Muscle layer of duodenum (tissue), 2 donors: ENCODE measurements around the gene TBC1D24.

Source experiments
- H3K27ac ChIP-seq: one replicate; pipeline ENCODE4 v1.7.0; 2013; ENCODE audit warnings: mild to moderate bottlenecking, low read length
- H3K27me3 ChIP-seq: one replicate; pipeline ENCODE4 v1.7.0; 2013; ENCODE audit warnings: low read depth, mild to moderate bottlenecking, control low read depth, low read length
- H3K36me3 ChIP-seq, 2 donors: one replicate each; pipeline ENCODE4 v1.7.0; 2013; ENCODE audit warnings: low read length in 2 of 2, control low read depth in 1 of 2, mild to moderate bottlenecking in 1 of 2; ENCODE audit not compliant: insufficient read depth in 2 of 2, control insufficient read depth in 1 of 2
- H3K4me1 ChIP-seq, 2 donors: one replicate each; pipeline ENCODE4 v1.7.0; 2013; ENCODE audit warnings: low read length in 2 of 2, mild to moderate bottlenecking in 2 of 2, control low read depth in 1 of 2, moderate library complexity in 1 of 2; ENCODE audit not compliant: insufficient read depth in 2 of 2, control insufficient read depth in 1 of 2
- H3K4me3 ChIP-seq, 2 donors: one replicate each; pipeline ENCODE4 v1.7.0; 2013; ENCODE audit warnings: low read length in 2 of 2, low read depth in 1 of 2, mild to moderate bottlenecking in 1 of 2
- H3K9me3 ChIP-seq, 2 donors: one replicate each; pipeline ENCODE4 v1.7.0; 2013; ENCODE audit warnings: low read length in 2 of 2, control low read depth in 1 of 2, mild to moderate bottlenecking in 1 of 2; ENCODE audit not compliant: control insufficient read depth in 1 of 2
- donor health status: healthy.

The TBC1D24 gene

DNA sequence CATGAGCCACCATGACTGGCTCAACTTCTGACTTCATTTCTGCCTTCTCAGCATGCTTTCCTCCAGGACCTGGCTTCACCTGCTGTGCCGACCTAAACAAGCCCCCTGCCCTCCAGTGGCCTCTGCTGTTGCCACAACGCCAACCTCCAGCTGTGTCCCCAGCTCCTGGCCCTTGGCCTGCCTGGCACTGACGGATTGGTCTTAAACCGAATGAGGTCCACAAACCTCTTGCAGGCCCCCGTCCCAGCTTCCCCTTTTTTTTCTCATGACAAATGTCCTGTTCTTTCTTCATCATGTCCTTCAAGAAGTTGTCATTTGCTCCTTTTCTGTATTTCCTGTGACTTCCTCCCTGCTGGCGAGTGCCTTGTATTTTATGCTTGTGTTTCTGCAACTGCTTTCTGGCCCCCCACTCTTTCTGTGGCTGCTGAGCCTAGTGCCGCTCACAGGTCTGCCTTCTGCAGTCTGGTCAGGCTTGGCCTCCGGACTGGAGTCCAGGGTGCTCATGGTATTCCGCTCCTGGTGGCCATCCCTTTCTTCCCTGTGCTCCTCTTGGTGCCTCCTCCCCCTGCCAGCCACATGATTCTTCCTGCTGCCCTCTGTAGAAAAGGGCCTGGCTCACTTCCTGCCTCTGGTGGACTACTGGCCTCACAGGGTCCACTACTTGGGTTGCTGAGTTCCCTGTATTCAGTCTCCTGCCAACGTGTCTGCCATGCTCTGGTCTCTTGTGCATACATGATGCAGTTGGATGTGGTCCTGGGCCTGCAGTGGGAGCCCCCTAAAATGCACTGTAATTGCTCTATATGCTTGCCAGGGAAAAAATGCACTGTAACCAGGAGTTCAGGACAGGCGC is 41.7 kb downstream of the TBC1D24 start:
- peak overlapping the region; percentile 14 to 93 for H3K4me3 ChIP-seq
- H3K4me1 ChIP-seq, result peaks cover 31 to 71% of the 10 kb centered on the region in 2 donors
- peak overlapping the region; percentile 90 for H3K27ac ChIP-seq
- no peaks in the 10 kb centered on the region for H3K9me3 ChIP-seq
- no peaks in the 10 kb centered on the region for H3K36me3 ChIP-seq
- no peaks in the 10 kb centered on the region for H3K27me3 ChIP-seq

DNA sequence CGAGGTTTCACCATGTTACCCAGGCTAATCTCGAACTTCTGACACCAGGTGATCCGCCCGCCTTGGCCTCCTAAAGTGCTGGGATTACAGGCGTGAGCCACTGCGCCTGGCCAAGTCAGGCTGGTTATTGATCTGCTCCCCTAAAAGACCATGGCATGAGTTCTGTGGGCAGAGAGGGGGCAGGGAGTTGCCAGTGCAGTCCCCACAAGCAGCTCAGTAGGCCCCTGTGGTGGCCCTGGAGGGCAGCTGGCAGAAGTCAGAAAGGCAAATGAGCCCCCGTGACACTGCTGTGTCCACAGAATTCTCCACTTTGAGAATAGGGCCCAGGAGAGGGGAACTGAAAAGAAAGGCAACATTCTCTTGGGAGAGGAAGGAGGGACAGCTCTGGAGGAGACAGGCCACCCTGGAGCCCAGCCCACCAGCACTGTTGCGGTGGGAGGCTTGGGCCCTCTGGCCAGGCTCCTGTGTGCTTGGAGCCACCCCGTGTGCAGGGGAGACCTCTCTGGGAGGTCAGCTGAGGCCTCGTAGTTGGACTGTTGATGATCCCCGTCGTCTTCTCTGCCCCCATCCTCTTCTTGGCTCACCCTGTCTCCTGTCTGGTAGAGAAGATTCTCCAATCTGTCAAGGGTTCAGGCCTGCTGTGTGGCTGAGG is 43.2 kb downstream of the TBC1D24 start:
- Histone ChIP-seq H3K27me3 (no peaks in the 10 kb centered on the region), H3K4me3 (peak overlapping the region in 1 of 2 donors; percentile 77), H3K9me3 (no peaks in the 10 kb centered on the region), H3K27ac (peak overlapping the region; percentile 21), H3K36me3 (peaks cover 0 to 1% of the 10 kb centered on the region in 2 donors), H3K4me1 (peaks cover 31 to 63% of the 10 kb centered on the region in 2 donors)

DNA sequence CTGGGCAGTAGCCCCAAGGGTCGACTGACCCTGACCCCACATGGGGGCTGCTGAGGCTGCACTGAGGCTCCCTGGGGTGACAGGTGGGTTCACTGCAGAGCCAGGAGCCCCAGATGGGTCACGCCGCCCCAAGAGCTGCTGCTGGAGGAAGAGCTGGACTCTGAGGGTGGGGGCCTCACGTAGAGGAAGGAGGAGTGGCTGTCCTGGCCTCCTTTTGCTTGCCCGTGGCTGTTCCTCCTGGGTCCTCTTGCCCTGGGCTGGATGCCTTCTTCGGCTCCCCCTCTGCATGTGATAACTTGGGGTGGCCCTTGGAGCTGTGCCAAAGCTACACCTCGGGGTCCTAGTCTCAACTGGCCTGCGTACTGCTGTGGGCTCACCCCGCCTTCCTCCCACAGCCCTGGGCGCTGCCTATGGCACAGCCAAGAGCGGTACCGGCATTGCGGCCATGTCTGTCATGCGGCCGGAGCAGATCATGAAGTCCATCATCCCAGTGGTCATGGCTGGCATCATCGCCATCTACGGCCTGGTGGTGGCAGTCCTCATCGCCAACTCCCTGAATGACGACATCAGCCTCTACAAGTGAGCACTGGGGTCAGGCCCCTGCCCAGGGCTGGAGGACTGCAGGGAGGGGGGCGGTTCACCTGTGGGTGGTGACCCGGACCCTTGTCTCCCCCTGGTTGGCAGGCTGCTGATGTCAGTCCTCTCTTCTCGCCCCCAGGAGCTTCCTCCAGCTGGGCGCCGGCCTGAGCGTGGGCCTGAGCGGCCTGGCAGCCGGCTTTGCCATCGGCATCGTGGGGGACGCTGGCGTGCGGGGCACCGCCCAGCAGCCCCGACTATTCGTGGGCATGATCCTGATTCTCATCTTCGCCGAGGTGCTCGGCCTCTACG is 44.1 kb downstream of the TBC1D24 start:
- Histone ChIP-seq H3K4me3 (peak overlapping the region in 1 of 2 donors; percentile 77), H3K36me3 (peaks cover 0 to 11% of the 10 kb centered on the region in 2 donors), H3K27me3 (no peaks in the 10 kb centered on the region), H3K9me3 (no peaks in the 10 kb centered on the region), H3K27ac (peak overlapping the region; percentile 23), H3K4me1 (peaks cover 31 to 60% of the 10 kb centered on the region in 2 donors)

DNA sequence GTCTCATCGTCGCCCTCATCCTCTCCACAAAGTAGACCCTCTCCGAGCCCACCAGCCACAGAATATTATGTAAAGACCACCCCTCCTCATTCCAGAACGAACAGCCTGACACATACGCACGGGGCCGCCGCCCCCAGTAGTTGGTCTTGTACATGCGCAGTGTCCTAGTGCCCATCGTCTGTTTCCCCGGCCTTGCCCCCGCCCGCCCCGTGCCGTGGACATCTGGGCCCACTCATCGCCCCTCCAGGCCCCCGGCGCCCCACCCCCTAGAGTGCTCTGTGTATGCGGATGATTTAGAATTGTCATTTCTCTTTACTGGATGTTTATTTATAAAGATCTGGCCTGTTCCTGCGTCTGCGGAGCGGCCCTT is 44.8 kb downstream of the TBC1D24 start:
- Histone ChIP-seq H3K4me1 (peaks cover 31 to 60% of the 10 kb centered on the region in 2 donors), H3K27ac (peak overlapping the region; percentile 23), H3K4me3 (peak overlapping the region in 1 of 2 donors; percentile 77), H3K9me3 (no peaks in the 10 kb centered on the region), H3K27me3 (no peaks in the 10 kb centered on the region), H3K36me3 (peaks cover 0 to 17% of the 10 kb centered on the region in 2 donors)

DNA sequence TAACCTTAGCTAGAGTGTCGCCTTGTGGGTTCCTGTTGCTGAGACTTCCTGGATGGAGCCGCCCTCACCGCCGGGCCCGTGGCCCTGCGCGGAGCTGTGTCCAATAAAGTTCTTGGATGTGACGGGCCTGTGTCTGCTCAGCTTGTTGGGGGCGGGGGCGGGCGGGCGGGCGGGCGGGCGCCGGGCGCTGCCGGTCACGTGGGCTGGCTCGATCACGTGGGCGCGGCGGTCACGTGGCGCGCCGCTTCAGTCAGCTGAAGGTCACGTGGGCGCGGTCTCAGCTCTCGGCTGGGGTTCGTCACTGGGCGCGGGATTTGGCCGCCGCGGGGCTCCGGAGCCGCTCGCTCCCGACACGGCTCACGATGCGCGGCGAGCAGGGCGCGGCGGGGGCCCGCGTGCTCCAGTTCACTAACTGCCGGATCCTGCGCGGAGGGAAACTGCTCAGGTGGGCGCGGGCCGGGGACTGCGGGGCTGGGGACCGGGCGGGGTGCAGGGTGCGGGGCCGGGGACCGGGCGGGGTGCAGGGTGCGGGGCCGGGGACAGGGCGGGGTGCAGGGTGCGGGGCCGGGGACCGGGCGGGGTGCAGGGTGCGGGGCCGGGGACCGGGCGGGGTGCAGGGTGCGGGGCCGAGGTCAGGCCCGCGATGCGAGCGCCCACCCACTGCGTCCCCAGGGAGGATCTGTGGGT is 45.3 kb downstream of the TBC1D24 start, which contains the start of gene AMDHD2:
Gene AMDHD2, plus strand, starts transcription at position 275 of the 687 bp plus-strand sequence. Its CDS starts 88 bp downstream, at position 363.
- Histone ChIP-seq H3K4me1 (peaks cover 30 to 55% of the 10 kb centered on the region in 2 donors), H3K27me3 (no peaks in the 10 kb centered on the region), H3K27ac (peak within 1 kb of the TSS; percentile 23), H3K36me3 (peaks cover 0 to 19% of the 10 kb centered on the region in 2 donors), H3K9me3 (no peaks in the 10 kb centered on the region), H3K4me3 (peak within 1 kb of the TSS; percentile 46 to 77)

DNA sequence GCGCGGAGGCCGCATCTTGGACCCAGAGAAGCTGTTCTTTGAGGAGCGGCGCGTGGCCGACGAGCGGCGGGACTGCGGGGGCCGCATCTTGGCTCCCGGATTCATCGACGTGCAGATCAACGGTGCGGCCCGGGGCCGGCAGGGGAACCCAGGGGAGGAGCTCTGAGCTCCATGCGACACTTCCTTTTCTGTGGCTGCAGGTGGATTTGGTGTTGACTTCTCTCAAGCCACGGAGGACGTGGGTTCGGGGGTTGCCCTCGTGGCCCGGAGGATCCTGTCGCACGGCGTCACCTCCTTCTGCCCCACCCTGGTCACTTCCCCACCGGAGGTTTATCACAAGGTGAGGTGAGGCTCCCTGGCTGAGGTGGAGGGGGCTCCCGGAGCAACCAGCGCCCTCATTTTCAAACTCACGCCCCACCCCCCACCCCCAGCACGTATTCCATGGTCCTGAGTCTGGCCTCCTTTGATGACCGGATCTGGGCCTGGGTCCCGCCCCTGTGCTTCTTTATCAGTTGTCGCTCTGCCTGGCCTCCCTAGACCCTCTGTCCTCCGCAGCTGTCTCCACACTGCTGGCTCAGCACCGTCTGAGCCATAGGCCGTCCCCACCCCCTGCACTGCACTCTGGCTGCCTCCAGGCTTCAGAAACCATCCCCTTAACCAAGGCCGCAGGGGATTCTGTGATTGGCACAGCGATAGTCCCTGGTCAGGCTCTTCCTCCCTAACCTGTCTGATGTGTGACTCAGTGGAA is 46.0 kb downstream of the TBC1D24 start:
- peaks cover 0 to 22% of the 10 kb centered on the region in 2 donors for H3K36me3 ChIP-seq
- peak overlapping the region; percentile 46 to 77 for H3K4me3 ChIP-seq
- no peak overlapping the region for H3K27ac ChIP-seq

DNA sequence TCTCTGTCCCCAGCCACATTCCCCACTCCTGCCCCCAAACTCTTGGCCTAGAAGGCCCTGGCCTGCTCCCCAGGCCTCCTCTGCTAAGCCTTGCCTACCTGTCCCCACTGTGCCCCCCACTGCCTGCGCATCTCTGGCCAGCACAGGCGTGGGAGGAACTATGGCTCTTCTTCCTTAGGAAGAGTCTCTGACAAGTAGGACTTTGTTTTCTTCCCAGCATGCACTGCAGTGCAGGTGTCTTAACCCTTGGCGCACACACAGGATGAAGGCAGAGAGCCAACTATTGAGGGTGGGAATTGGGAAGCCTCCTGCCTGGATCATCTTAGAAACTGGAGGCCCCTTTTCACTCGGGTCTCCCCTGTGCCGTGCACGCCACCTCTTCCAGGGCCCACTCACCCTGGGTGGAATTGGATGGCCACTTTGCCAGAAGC is 48.9 kb downstream of the TBC1D24 start:
- Histone ChIP-seq H3K9me3 (no peaks in the 10 kb centered on the region), H3K4me3 (no peak overlapping the region), H3K27me3 (no peaks in the 10 kb centered on the region), H3K4me1 (peaks cover 6 to 20% of the 10 kb centered on the region in 2 donors), H3K36me3 (peaks cover 5 to 40% of the 10 kb centered on the region in 2 donors), H3K27ac (no peak overlapping the region)

More for the DNA sequence above, 46.0 kb downstream of the TBC1D24 start:
- no peaks in the 10 kb centered on the region for H3K27me3 ChIP-seq
- no peaks in the 10 kb centered on the region for H3K9me3 ChIP-seq
- peaks cover 23 to 48% of the 10 kb centered on the region in 2 donors for H3K4me1 ChIP-seq

DNA sequence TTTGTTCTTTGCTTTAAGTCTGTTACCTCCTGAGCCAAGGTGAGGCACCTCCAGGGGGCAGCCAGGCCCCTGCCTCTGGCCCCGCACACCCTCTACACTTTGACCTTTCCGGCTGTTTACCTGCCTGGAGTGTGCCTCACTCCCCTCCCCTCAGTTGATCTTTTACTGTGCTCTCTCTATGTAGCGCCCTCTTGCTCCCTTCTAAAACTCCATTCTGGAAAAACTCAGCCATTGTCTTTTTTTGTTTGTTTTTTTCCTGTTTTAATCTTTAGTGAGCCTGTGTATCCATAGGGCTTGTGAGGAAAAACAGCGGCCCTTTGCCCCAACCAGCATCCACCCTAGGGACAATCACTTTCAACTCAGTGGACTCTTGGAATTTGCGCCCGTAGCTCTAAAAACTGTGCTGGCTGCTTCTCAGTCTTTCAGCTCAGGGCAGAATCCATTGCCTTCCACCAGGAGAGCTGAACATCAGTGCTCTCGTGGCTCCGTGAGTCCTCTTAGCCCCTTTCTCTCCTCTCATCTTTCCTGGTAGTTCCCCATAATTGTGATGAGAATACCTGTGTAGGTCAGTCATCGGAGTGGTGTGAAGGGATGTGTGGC is 49.5 kb downstream of the TBC1D24 start:
- no peaks in the 10 kb centered on the region for H3K9me3 ChIP-seq
- H3K27ac ChIP-seq, result peak overlapping the region; percentile 14
- no peak overlapping the region for H3K4me3 ChIP-seq
- peaks cover 6 to 45% of the 10 kb centered on the region in 2 donors for H3K36me3 ChIP-seq
- H3K4me1 ChIP-seq, result peaks cover 2 to 14% of the 10 kb centered on the region in 2 donors
- no peaks in the 10 kb centered on the region for H3K27me3 ChIP-seq

DNA sequence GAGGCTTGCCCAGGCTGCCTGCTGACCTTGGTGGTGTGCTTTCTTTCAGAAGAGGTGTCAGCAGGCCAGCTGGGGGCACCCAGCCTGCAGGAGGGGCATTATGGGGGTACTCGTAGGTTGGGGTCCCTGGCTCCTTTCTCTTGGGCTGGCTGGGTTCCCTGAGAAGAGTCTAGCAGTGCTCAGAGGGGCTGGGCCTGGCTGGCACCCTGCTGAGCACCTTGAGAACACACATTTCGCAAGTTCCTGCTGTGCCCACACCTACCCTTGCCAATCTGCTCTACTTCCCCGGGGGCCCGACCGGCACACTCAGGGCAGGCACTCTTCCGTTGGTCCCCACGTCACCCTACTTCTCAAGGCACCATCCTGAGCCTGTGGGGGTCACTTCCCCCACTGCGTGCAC is 51.2 kb downstream of the TBC1D24 start:
- Histone ChIP-seq H3K27me3 (no peaks in the 10 kb centered on the region), H3K27ac (no peak overlapping the region), H3K36me3 (peaks cover 6 to 56% of the 10 kb centered on the region in 2 donors), H3K4me3 (no peak overlapping the region), H3K4me1 (peaks cover 2 to 7% of the 10 kb centered on the region in 2 donors), H3K9me3 (no peaks in the 10 kb centered on the region)
